T47D (cell line): ENCODE measurements around the gene CDC7.
"Not testable (repeated sequence)": the region's sequence is repeated elsewhere in the genome, so short reads cannot be mapped to it uniquely, and the experiment has no call there.

Experiments
- DNase-seq, 2 experiments: peaks; one replicate each; pipeline versions ENCODE4 v3.0.0 to v3.0.0-alpha.2; 2011 to 2012; ENCODE audit warnings: low read depth in 1 of 2, low spot score in 1 of 2
- JUND ChIP-seq: IDR thresholded peaks from 2 replicates; pipeline ENCODE4 v1.6.1; 2012; ENCODE audit warnings: low read depth
- in situ Hi-C: cut with HindIII; loops from 2 replicates; pipeline ENCODE4 v1.10.0; 2016; ENCODE audit warnings: low sequenced_read_pairs, low pct_unique_long_range_greater_than_20kb

CDC7 gene

DNA sequence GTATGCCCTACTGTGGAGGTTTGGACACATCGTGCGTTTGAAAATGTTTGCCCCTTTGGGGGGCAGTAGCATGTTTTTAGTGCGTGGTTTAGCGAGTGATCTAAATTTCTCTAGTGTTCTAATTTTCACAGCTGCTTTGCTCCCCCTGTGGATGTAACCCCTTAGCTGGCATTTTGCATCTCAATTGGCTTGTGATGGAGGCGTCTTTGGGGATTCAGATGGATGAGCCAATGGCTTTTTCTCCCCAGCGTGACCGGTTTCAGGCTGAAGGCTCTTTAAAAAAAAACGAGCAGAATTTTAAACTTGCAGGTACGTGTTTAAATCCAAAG is 836 bp downstream of the CDC7 start:
- in situ Hi-C loops: no loop called here
- DNase-seq: peak in 1 of 2 experiments; percentile 2
- TF ChIP-seq JUND: no peak

DNA sequence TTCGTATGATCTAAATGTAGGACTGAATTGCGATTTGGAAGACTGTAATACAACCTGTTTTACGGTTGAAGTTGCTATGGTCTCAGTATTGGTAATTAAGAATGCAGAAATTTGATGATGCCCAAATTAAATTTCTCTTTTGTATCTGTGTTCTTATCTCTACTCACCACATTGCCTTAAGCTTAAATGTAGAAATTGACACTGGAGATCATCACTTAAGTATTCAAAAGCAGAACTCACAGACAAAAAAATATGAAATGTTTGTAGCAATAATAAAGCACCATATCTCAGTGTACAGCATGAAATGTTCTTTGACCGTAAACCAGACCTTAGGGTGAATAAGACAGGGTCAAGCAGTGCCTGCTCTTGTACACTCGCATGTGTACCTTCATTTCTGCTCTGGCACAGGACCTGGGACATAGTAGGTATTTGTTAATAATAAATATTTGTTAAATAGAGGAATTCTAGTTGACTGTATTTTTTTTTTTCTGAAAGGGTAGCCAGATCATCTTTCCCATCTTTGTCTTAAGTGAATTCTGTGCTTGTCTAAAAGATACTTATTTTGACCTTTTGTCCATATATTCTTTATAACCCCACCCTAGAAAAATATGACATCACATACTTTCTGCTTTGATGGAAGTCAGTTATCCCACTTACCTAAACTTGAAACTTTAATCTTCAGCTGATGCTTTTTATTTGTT is 1.5 kb downstream of the CDC7 start:
- TF ChIP-seq JUND: no peak
- no peak for DNase-seq
- in situ Hi-C loops: no loop called here

DNA sequence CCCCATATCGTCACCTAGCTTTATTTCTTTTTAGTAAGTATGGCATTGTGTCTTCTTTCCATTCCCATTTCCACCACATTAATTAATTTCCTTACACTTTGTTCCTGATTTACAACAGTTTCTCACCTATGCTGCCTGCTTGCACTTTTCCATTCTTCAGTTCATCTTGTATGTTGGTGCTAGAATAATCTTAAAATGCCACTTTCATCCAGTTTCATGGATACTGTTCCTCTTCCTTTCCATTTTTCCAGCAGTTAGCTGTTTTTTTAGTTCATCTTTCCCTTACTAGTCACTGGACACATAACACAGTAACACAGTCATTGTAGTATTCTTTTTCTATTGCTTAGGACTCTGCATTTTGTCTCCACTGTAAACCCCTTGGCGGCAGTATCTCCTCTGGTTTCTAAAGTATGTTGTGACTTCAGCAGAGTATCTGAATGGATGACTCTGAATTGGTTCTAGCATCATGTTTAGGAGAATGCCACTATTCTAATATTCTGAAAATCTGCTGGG is 2.1 kb downstream of the CDC7 start:
- in situ Hi-C loops: no loop called here
- DNase-seq: no peak
- no peak for TF ChIP-seq JUND

DNA sequence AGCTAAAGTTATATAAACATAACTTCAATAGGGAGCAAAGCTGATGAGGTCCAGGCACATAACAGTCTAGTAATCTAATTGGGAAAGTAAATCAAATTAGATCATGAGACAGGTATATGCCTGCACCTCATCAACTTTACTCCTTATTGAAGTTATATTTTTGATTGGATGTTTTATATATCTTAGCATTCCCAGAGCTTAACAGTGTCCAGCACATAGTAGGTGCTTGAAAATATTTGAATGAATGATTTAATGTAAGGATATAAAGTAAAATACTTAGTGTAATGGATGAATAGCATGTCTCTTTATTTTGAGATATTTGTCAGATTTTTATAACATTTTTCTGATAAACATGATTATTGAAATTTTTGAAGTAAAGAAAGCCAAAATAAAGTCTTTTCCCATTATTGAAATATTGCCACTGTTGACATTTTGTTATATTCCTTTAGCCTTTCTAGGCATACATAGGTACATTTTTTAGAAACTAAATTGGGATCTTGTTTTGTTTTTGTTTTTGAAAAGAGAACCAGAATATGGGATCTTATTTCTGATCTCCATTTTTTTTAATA is 2.8 kb downstream of the CDC7 start:
- no peak for TF ChIP-seq JUND
- in situ Hi-C loops: no loop called here
- no peak for DNase-seq

DNA sequence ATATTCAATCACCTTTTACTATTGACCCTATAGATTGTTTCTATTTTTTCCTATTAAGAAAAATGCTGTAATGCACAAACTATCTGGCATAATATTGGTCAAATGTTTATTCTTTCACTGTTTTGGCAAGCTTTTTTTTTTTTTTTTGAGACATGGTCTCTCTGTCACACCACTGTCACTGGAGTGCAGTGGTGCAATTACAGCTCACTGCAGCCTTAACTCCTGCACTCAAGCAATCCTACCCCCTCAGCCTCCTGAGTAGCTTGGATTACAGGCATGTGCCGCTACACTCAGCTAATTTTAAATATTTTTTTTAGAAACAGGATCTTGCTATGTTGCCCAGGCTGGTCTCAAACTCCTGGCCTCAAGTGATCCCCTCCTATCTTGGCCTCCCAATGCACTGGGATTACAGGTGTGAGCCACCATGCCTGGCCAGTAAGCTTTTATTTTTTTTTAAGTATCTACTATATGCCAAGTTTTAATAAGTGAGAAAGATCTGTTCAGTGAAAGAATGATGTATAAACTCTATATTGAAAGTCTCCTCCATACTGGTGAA is 3.4 kb downstream of the CDC7 start:
- in situ Hi-C loops: no loop called here
- TF ChIP-seq JUND: no peak
- DNase-seq: no peak

DNA sequence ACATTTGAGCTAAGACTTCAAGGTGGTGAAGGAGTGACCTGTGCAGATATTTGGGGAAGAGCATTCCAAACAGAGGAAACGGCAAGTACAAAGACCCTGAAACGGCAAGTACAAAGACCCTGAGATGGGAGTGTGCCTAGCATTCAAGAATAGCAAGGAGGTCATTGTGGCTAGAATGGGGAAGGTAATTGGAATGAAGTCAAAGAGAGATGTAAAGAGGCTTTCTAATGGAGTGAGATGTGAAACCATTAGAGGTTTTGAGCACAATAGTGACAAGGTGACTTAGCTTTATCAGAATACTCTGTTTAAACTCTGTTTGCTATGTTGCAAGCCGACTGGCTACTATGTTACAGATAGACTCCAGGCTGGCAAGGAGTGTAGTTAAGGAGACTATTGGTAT is 4.4 kb downstream of the CDC7 start:
- DNase-seq: no peak
- TF ChIP-seq JUND: no peak
- in situ Hi-C loops: no loop called here

DNA sequence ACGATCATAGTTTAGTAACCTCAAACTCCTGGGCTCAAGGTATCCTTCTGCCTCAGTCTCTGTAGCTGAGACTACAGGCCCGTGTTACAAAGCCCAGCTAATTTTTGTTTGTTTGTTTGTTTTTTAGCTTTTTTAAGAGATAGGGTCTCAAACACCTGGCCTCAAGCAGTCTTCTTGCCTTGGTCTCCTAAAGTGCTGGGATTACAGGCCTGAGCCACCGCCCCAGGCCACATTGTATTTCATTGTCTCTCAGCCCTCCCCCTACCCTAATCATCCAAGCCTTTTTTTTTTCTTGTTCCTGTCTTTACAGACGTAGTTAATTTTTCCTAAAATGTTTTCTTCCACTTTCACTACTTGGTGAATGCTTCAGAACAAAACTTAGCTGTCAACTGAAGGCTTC is 5.4 kb downstream of the CDC7 start:
- TF ChIP-seq JUND: no peak
- in situ Hi-C loops: no loop called here

DNA sequence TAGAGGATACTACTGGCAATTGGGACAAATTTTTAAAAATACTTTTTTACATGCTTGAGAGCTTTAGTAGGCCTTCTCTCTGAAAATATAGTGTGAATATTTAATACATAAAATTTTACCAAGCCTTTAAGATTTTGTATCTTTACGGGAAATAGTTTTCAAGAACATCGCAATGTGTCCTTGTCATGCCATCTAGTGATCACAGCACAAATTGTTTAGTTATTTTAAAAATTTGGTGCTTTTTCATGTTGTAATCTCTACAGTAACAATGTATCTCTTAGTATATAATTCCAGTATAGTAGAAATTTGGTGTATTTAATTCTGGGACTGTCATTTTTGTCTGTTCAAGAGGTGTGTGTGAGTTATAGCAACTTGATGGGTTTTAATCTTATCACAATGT is 6.7 kb downstream of the CDC7 start:
- in situ Hi-C loops: no loop called here
- TF ChIP-seq JUND: no peak
- DNase-seq: no peak

More for the DNA sequence above, 5.4 kb downstream of the CDC7 start:
- DNase-seq: no peak

DNA sequence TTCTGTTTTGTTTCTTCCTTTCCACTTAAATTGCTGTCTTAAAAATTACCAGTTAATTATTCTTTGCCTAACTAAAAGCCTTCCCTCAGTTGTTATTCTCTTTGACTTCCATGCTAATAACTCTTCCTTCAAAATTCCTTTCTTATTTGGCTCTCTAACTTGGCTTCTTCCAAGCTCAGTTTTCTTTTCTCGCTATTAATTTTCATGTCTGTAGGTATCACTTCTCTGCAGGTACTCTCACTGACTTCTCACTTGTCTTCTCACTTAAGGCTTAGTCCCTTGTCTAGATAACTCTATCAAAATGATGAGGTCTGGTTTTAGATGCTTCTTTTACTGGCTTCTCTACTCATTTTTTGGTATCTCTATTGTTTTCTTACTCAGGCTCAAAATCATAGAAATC is 10.1 kb downstream of the CDC7 start:
- no peak for DNase-seq
- in situ Hi-C loops: no loop called here

DNA sequence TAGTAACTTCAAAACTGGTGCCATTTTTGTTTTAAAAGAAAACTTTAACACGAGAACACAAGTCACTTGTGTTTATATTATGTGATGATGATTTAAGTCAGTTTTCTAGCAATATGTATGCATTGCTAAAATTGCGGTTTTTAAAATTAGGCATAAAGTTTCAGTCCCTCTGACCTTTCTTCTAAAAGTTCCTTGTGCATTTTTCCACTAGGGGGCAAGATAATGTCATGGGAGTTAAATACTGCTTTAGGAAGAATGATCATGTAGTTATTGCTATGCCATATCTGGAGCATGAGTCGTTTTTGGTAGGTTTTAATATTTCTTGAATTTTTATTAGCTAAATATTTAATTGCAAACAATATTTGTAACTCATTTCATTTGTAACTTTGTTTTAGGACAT is 10.7 kb downstream of the CDC7 start:
- DNase-seq: peak in 1 of 2 experiments; percentile 48
- TF ChIP-seq JUND: no peak
- in situ Hi-C loops: no loop called here

More for the DNA sequence above, 10.1 kb downstream of the CDC7 start:
- no peak for TF ChIP-seq JUND

DNA sequence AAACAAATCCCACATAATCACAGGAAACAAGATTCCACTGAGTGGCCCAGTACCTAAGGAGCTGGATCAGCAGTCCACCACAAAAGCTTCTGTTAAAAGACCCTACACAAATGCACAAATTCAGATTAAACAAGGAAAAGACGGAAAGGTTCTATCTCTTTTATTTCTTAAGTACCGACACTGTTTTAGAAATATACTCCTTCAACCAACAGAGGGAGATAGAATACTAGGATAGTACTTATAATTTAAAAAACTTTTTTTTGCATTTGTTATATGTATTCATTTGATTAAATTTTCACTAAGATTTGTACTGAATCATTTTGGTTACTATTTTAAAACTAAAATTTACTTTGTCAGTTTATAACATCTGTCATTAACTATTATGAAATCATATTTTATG is 12.5 kb downstream of the CDC7 start:
- DNase-seq: no peak
- in situ Hi-C loops: no loop called here
- TF ChIP-seq JUND: no peak

DNA sequence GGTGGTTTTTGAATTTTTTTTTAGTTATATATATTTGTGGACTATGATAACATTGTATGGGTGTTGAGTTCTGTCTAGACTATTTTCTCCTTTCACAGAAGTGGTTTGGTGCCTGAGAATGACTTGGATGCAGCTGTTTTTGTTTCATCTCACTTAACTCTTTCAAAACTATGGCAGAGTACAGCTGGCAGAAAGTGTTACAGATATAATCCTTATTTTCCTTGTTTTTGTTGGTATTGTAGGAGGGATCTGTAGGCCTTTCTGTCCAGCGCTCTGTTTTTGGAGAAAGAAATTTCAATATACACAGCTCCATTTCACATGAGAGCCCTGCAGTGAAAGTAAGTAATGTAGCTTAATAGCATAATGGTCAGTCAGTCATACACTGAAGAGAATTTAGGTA is 13.1 kb downstream of the CDC7 start:
- no peak for DNase-seq
- in situ Hi-C loops: no loop called here
- TF ChIP-seq JUND: no peak

DNA sequence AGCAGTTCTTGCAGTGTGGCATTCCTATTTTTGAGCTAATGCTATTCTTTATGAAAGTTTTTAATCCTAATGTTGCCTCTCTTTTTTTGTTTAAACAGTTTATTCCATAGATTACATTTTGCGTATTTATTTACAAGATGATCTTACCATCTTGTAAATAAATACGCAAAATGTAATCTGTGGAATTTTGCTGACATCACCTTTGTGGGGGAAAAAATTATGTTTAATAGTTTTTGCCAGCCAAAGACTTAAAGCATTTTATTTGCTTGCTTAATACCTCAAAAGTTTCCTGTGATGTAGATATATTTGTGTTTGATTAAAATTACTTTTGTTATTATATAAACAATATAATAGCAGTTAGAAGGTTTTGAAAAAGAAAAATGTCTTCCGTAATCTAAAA is 15.3 kb downstream of the CDC7 start:
- no peak for TF ChIP-seq JUND
- DNase-seq: no peak
- in situ Hi-C loops: no loop called here

DNA sequence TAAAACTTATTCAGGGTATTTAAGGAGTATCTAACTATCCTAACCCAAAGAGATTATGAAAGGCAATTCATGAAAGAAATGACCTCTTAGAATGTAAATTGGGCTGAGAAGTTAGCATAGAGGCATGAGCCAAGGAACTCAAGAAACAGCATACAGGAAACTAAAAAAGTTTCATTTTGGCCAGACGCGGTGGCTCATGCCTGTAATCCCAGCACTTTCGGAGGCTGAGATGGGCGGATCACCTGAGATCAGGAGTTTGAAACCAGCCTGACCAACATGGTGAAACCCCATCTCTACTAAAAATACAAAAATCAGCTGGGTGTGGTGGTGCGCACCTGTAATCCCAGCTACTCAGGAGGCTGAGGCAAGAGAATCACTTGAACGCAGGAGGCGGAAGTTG is 16.0 kb downstream of the CDC7 start:
- DNase-seq, in situ Hi-C loops: not testable (repeated sequence)

DNA sequence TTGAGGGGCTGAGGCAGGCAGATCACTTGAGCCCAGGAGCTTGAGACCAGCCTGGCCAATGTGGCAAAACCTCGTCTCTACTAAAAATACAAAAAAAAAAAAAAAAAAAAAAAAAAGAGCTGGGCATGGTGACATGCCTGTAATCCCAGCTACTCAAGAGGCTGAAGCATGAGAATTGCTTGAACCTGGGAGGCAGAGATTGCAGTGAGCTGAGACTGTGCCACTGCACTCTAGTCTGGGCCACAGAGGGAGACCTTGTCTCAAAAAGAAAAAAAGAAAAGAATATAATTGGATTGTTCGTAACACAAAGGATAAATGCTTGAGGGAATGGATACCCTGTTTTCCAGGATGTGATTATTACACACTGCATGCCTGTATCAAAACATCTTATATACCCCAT is 18.5 kb downstream of the CDC7 start:
- in situ Hi-C loops: not testable (repeated sequence)

More for the DNA sequence above, 18.5 kb downstream of the CDC7 start:
- not testable (repeated sequence) for DNase-seq
